CD14-positive monocyte (primary cell): ENCODE results near the gene DDX31. TPM values are rescaled to one million over a fixed set of nuclear protein-coding genes. Genes with fewer than 3 reads are reported as not detected.

Experiments
- DNase-seq, 3 donors: peaks; one replicate each; pipeline ENCODE4 v3.0.0-alpha.2; 2011 to 2022
- H2AFZ ChIP-seq: 2 replicates; pipeline ENCODE4 v1.6.0; 2012; ENCODE audit warnings: mild to moderate bottlenecking, low read depth, low read length, inconsistent platforms; ENCODE audit not compliant: insufficient read depth, poor library complexity, severe bottlenecking
- H3K27ac ChIP-seq, 2 donors: 1 replicate in 1 of 2; 2 replicates in 1 of 2; pipeline ENCODE4 v1.5.1; 2012 to 2013; ENCODE audit warnings: low read length in 2 of 2, control low read depth in 1 of 2, inconsistent platforms in 1 of 2, low read depth in 1 of 2, mild to moderate bottlenecking in 1 of 2
- H3K27me3 ChIP-seq, 2 donors: one replicate each; pipeline versions ENCODE4 v1.6.0 to v1.6.1; 2011 to 2013; ENCODE audit warnings: low read length in 2 of 2; ENCODE audit not compliant: control insufficient read depth in 2 of 2, insufficient read depth in 2 of 2
- H3K36me3 ChIP-seq, 2 donors: replicated peaks in 1 of 2; 1 replicate in 1 of 2; 2 replicates in 1 of 2; pipeline versions ENCODE4 v1.5.1 to v1.6.1; 2012 to 2013; ENCODE audit warnings: low read length in 2 of 2, control low read depth in 1 of 2, inconsistent platforms in 1 of 2, mild to moderate bottlenecking in 1 of 2; ENCODE audit not compliant: insufficient read depth in 2 of 2, control insufficient read depth in 1 of 2
- H3K4me1 ChIP-seq, 2 donors: 1 replicate in 1 of 2; 2 replicates in 1 of 2; pipeline versions ENCODE4 v1.5.1 to v1.6.1; 2012 to 2013; ENCODE audit warnings: low read length in 2 of 2, control low read depth in 1 of 2, inconsistent platforms in 1 of 2, mild to moderate bottlenecking in 1 of 2, moderate library complexity in 1 of 2; ENCODE audit not compliant: insufficient read depth in 2 of 2, control insufficient read depth in 1 of 2
- H3K4me2 ChIP-seq: replicated peaks from 2 replicates; pipeline ENCODE3; 2012; ENCODE audit warnings: low read length, moderate library complexity, mild to moderate bottlenecking; ENCODE audit not compliant: poor library complexity, severe bottlenecking; ENCODE audit errors: extremely low read depth
- H3K4me3 ChIP-seq, 3 experiments: fragments of 200-600 bp in 1 of 3; sonication (generic) in 1 of 3; replicated peaks in 1 of 3; 1 replicate in 2 of 3; 2 replicates in 1 of 3; pipeline ENCODE4 v1.5.1; 2011 to 2013; ENCODE audit warnings: low read length in 3 of 3, mild to moderate bottlenecking in 3 of 3, control low read depth in 2 of 3, low read depth in 2 of 3, inconsistent platforms in 1 of 3, moderate library complexity in 1 of 3
- H3K79me2 ChIP-seq: 2 replicates; pipeline ENCODE4 v1.6.0; 2012; ENCODE audit warnings: mild to moderate bottlenecking, control low read depth, inconsistent platforms, low read length, moderate library complexity; ENCODE audit not compliant: insufficient read depth
- H3K9ac ChIP-seq: 2 replicates; pipeline ENCODE4 v1.6.0; 2017; ENCODE audit warnings: low read length, mild to moderate bottlenecking; ENCODE audit not compliant: insufficient read depth, poor library complexity, severe bottlenecking
- H3K9me3 ChIP-seq, 2 donors: replicated peaks in 1 of 2; 1 replicate in 1 of 2; 2 replicates in 1 of 2; pipeline versions ENCODE4 v1.5.1 to v1.6.1; 2012 to 2013; ENCODE audit warnings: low read length in 2 of 2, control low read depth in 1 of 2; ENCODE audit not compliant: control insufficient read depth in 1 of 2, insufficient read depth in 1 of 2
- H4K20me1 ChIP-seq: 2 replicates; pipeline ENCODE4 v1.6.0; 2012; ENCODE audit warnings: mild to moderate bottlenecking, low read length, control low read depth, moderate library complexity; ENCODE audit not compliant: insufficient read depth
- H3K27ac Mint-ChIP-seq, 7 donors: one replicate each; pipeline ENCODE4 v1.8.0; 2020; ENCODE audit warnings: mild to moderate bottlenecking in 7 of 7, mixed read lengths in 7 of 7, moderate library complexity in 6 of 7, inconsistent platforms in 2 of 7
- H3K27me3 Mint-ChIP-seq, 3 donors: one replicate each; pipeline ENCODE4 v1.8.0; 2021 to 2022; ENCODE audit warnings: low read depth in 3 of 3, mild to moderate bottlenecking in 3 of 3, mixed read lengths in 3 of 3, moderate library complexity in 3 of 3, inconsistent platforms in 1 of 3
- H3K36me3 Mint-ChIP-seq, 2 donors: one replicate each; pipeline ENCODE4 v1.8.0; 2020; ENCODE audit warnings: mixed read lengths in 2 of 2, inconsistent platforms in 1 of 2, mild to moderate bottlenecking in 1 of 2
- H3K4me1 Mint-ChIP-seq: one replicate; pipeline ENCODE4 v1.8.0; 2020; ENCODE audit warnings: mild to moderate bottlenecking, mixed read lengths
- H3K4me3 Mint-ChIP-seq, 2 donors: one replicate each; pipeline ENCODE4 v1.8.0; 2020; ENCODE audit warnings: mild to moderate bottlenecking in 2 of 2, mixed read lengths in 2 of 2, moderate library complexity in 1 of 2
- H3K9me3 Mint-ChIP-seq, 7 donors: one replicate each; pipeline ENCODE4 v1.8.0; 2020 to 2022; ENCODE audit warnings: mixed read lengths in 7 of 7, mild to moderate bottlenecking in 6 of 7, moderate library complexity in 6 of 7, inconsistent platforms in 2 of 7
- WGBS: methylation state at CpG from one replicate; pipeline ENCODE4 v1.1.5; 2013; ENCODE audit warnings: missing lambda C conversion rate; ENCODE audit not compliant: insufficient coverage; 5-methylcytosine and 5-hydroxymethylcytosine counted together
- intact Hi-C, 2 donors: fragments of 100-400 bp; cut with micrococcal nuclease; formaldehyde crosslinking; loops; one replicate each; pipeline versions ENCODE4 v1.15.0 to v1.15.1; 2023
- polyA plus RNA-seq, 3 donors: library from polyadenylated mRNA; depleted of rRNA in 1 of 3; unstranded in 2 of 3; stranded (reverse) in 1 of 3; fragments of 300-500 nt in 2 of 3; fragments of >200 nt in 1 of 3; fragmentation: Illumina TruSeq in 2 of 3; gene quantifications; 1 replicate in 2 of 3; 2 replicates in 1 of 3; pipeline ENCODE4 v1.2.3, GENCODE V29; 2012 to 2021
- TF ChIP-seq, protein P1 (sequence below): fragments of 200-600 bp; IDR thresholded peaks from one replicate; pipeline ENCODE4 v1.8.0; 2022; ENCODE audit warnings: antibody characterized with exemption, mild to moderate bottlenecking

The DDX31 gene
- polyA plus RNA-seq, 3 donors = 1.1 to 4.2 (median 1.5) TPM

DNA sequence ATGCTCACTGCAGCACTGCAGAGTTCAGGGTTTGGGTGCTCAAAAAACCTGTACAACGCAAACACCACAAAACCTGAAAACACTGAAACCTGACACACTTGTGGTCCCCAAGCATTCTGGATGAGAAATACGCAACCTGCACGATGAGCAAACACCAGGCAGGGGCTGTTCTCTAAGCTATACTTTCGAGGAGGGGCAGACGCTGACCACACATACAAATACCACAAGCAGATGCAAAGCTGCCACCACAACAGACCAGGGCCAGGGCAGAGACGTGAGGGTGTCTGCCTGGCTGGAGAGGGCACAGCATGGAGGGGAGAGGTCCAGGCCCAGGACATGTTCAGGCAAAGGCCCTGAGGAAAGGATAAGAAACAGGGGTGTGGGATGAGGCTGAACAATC is 64.4 kb downstream of the DDX31 start:
- H3K27me3 ChIP-seq = no peaks in the 10 kb centered on the region
- Mint-ChIP-seq H3K36me3 (peaks cover 43 to 62% of the 10 kb centered on the region in 2 donors), H3K27ac (peak overlapping the region in 1 of 7 donors; percentile 22), H3K27me3 (no peaks in the 10 kb centered on the region), H3K4me1 (no peaks in the 10 kb centered on the region), H3K4me3 (no peak overlapping the region), H3K9me3 (no peaks in the 10 kb centered on the region)
- 93% methylated on average over 3 of the region's 6 CpGs for WGBS
- no peak overlapping the region for H3K9ac ChIP-seq
- H3K4me1 ChIP-seq = no peaks in the 10 kb centered on the region
- H3K36me3 ChIP-seq = peaks cover 10 to 51% of the 10 kb centered on the region in 2 donors
- DNase-seq = no peak
- H3K79me2 ChIP-seq = no peaks in the 10 kb centered on the region
- TF ChIP-seq, protein P1, sequence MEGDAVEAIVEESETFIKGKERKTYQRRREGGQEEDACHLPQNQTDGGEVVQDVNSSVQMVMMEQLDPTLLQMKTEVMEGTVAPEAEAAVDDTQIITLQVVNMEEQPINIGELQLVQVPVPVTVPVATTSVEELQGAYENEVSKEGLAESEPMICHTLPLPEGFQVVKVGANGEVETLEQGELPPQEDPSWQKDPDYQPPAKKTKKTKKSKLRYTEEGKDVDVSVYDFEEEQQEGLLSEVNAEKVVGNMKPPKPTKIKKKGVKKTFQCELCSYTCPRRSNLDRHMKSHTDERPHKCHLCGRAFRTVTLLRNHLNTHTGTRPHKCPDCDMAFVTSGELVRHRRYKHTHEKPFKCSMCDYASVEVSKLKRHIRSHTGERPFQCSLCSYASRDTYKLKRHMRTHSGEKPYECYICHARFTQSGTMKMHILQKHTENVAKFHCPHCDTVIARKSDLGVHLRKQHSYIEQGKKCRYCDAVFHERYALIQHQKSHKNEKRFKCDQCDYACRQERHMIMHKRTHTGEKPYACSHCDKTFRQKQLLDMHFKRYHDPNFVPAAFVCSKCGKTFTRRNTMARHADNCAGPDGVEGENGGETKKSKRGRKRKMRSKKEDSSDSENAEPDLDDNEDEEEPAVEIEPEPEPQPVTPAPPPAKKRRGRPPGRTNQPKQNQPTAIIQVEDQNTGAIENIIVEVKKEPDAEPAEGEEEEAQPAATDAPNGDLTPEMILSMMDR = no peak
- H3K9me3 ChIP-seq = no peaks in the 10 kb centered on the region
- H4K20me1 ChIP-seq = no peaks in the 10 kb centered on the region
- intact Hi-C loops = no loop called here
- H3K4me2 ChIP-seq = no peak overlapping the region
- H2AFZ ChIP-seq = no peak overlapping the region
- H3K27ac ChIP-seq = no peak overlapping the region
- no peak overlapping the region for H3K4me3 ChIP-seq

DNA sequence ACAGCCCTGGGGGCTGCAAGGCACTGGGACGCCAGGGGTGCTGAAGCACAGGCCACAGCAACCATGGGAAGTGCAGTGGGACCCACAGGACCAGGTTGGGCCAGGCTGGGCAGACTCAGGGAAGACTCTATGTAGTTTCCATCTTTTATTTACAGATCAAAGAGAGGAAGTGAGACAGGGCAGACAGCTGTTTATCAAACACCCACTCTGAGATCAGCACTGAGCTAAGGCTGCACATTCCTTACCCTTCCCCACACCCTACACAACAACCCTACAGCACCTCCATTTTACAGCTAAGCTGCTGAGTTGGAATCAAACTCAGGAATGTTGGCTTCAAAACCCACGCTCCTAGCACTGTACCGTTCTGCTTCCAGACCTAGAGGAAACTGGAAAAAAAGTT is 67.6 kb downstream of the DDX31 start:
- TF ChIP-seq, protein P1 = no peak
- H3K9me3 ChIP-seq = no peaks in the 10 kb centered on the region
- H3K9ac ChIP-seq = no peak overlapping the region
- peaks cover 0 to 31% of the 10 kb centered on the region in 2 donors for H3K36me3 ChIP-seq
- Mint-ChIP-seq H3K27me3 (peaks cover 0 to 1% (median 0%) of the 10 kb centered on the region in 3 donors), H3K4me1 (peaks cover 8% of the 10 kb centered on the region), H3K9me3 (no peaks in the 10 kb centered on the region), H3K4me3 (no peak overlapping the region), H3K36me3 (peaks cover 28 to 57% of the 10 kb centered on the region in 2 donors), H3K27ac (no peak overlapping the region)
- no peaks in the 10 kb centered on the region for H3K27me3 ChIP-seq
- H2AFZ ChIP-seq = no peak overlapping the region
- WGBS = 100% methylated on average over 3 of the region's 3 CpGs
- no peak for DNase-seq
- no peak overlapping the region for H3K4me3 ChIP-seq
- H4K20me1 ChIP-seq = no peaks in the 10 kb centered on the region
- no peak overlapping the region for H3K4me2 ChIP-seq
- H3K4me1 ChIP-seq = peaks cover 3 to 4% of the 10 kb centered on the region in 2 donors
- intact Hi-C loops = no loop called here
- H3K27ac ChIP-seq = no peak overlapping the region
- H3K79me2 ChIP-seq = no peaks in the 10 kb centered on the region
